Neural progenitor cell (in vitro differentiated cells): Measurements from ENCODE around the gene MPC1.

ENCODE experiments used
- EZH2 ChIP-seq: fragments of 200-600 bp; sonication (generic); IDR thresholded peaks from 2 replicates; pipeline ENCODE4 v1.6.1; 2017; ENCODE audit warnings: antibody characterized with exemption, mild to moderate bottlenecking, moderate library complexity
- TF ChIP-seq, protein P1 (sequence below): fragments of 200-600 bp; sonication (generic); IDR thresholded peaks from 2 replicates; pipeline ENCODE4 v1.5.1; 2017; ENCODE audit warnings: antibody characterized with exemption, mild to moderate bottlenecking

DNA sequence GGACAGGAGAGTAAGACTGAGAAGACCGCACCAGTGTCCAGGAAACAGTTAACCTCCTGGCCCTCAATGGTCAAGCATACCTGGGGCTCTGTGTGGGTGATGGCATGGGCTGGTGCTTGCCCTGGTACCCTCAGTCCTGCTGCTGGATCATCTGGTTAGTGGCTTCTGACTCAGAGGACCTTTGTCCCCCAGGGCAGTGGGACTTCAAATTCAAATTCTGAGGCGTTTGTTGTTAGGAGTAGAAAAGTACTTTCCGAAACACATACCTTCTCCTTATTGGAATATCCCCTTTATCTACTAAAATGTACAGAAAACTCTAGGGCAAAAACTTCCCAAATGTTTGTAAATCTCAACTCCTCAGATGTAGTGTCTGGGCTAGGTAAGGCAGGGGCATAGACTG, 36.3 kb downstream of the MPC1 start:
- TF ChIP-seq, protein P1, sequence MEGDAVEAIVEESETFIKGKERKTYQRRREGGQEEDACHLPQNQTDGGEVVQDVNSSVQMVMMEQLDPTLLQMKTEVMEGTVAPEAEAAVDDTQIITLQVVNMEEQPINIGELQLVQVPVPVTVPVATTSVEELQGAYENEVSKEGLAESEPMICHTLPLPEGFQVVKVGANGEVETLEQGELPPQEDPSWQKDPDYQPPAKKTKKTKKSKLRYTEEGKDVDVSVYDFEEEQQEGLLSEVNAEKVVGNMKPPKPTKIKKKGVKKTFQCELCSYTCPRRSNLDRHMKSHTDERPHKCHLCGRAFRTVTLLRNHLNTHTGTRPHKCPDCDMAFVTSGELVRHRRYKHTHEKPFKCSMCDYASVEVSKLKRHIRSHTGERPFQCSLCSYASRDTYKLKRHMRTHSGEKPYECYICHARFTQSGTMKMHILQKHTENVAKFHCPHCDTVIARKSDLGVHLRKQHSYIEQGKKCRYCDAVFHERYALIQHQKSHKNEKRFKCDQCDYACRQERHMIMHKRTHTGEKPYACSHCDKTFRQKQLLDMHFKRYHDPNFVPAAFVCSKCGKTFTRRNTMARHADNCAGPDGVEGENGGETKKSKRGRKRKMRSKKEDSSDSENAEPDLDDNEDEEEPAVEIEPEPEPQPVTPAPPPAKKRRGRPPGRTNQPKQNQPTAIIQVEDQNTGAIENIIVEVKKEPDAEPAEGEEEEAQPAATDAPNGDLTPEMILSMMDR, result no peak
- no peak for TF ChIP-seq EZH2
